PC-9 (cell line): ENCODE results near the gene VWDE.

Experiments used
- CTCF ChIP-seq: fragments of 200-600 bp; sonication (generic); conservative IDR thresholded peaks from 2 replicates; pipeline ENCODE4 v1.6.1; 2017; ENCODE audit warnings: mixed run types, antibody characterized with exemption, mild to moderate bottlenecking, moderate library complexity
- EZH2 ChIP-seq: fragments of 200-600 bp; sonication (generic); IDR thresholded peaks from 2 replicates; pipeline ENCODE4 v1.8.0; 2017; ENCODE audit warnings: antibody characterized with exemption, low read depth

GRCh38 chr7:12386313-12386740, 17.3 kb downstream of the VWDE start:
- no peak for TF ChIP-seq CTCF
- TF ChIP-seq EZH2 = no peak
